Measurements from ENCODE around the gene PDIA5. TPM values are rescaled to one million over a fixed set of nuclear protein-coding genes. Genes with fewer than 3 reads are reported as not detected.

PDIA5 gene
- total RNA-seq, 4 donors from 2014 or later = 12.0 to 21.0 (median 15.8) TPM

GRCh38 chr3:123042413-123042812 lies 24.4 kb upstream of the PDIA5 start:
- TF ChIP-seq CTCF (IDR thresholded peaks at IDR 0.05) = no peak
- ATAC-seq (ENCODE audit: low FRiP score) (no peak), DNase-seq (ENCODE audit: low spot score) (no peak)

GRCh38 chr3:123044981-123045763 lies 21.7 kb upstream of the PDIA5 start:
- no peak for TF ChIP-seq CTCF (IDR thresholded peaks at IDR 0.05)
- no peak for ATAC-seq (ENCODE audit: low FRiP score)

DNA sequence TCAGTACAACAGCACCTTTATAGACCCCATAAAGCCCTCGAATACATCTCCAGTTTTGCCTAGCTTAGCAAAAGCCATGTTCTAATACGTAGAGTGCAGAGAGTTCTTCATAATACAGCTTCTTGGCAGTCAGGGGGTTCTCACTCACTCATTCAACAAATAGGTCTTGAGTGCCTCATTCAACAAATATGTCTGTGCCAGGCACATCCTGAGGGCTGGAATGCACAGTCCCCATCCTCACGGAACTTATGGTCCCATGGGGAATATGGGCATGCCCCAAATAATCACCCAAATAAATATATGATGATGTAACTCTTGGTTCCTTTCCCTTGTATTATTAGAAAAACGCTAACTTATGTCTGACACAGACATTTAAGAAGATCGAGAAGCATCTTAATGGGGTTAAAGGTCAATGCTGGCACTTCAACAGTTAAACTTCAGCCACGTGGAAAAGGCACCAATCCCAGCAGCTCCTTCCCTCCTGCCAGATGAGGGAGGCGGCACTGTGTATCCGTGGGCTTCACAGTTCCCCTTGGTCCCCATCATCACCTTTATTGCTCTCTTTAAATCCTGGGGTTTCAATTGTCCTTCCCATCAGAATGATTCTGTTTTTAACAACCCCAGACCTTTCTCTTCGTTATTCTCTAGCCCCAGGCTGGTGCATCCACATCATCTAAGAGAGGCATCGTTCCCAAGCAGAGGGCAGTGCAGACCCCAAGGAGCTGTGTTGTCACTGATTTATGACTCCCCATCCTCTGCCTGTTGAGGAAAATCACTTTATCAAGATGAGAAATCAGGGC lies 20.4 kb upstream of the PDIA5 start:
- DNase-seq (ENCODE audit: low spot score) = no peak
- no peak for ATAC-seq (ENCODE audit: low FRiP score)
- TF ChIP-seq CTCF (IDR thresholded peaks at IDR 0.05) = no peak

More at GRCh38 chr3:123044981-123045763, 21.7 kb upstream of the PDIA5 start:
- no peak for DNase-seq (ENCODE audit: low spot score)

GRCh38 chr3:123047062-123047319 lies 19.8 kb upstream of the PDIA5 start:
- no peak for DNase-seq (ENCODE audit: low spot score)

GRCh38 chr3:123048480-123049237 lies 18.2 kb upstream of the PDIA5 start:
- no peak for TF ChIP-seq CTCF (IDR thresholded peaks at IDR 0.05)
- DNase-seq (ENCODE audit: low spot score) = no peak
- no peak for ATAC-seq (ENCODE audit: low FRiP score)

More at GRCh38 chr3:123047062-123047319, 19.8 kb upstream of the PDIA5 start:
- no peak for ATAC-seq (ENCODE audit: low FRiP score)
- TF ChIP-seq CTCF (IDR thresholded peaks at IDR 0.05) = no peak

DNA sequence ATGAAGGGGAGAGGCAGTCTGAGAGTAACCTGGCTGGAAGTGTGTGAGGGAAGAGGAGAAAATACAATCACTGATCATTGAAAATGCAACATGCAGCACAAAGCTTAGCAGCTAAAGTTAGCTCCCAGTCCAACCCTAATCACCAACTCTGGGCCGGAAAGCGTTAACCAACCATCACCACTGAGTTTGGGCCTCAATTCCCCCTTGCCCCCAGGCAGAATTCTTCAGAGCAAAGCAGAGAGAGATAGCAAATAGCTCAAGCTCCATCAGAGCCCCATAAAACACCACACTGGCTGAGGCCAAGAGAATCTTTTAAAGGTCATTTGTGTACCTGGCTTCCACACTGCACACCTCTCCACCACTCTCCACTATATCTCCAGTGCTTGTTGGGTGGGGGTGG lies 16.2 kb upstream of the PDIA5 start:
- no peak for TF ChIP-seq CTCF (IDR thresholded peaks at IDR 0.05)
- DNase-seq (ENCODE audit: low spot score) (no peak), ATAC-seq (ENCODE audit: low FRiP score) (no peak)
